Hematopoietic multipotent progenitor cell treated with erythropoietin and hydrocortisone succinate and interleukin-3 and kit ligand, for 15 days (in vitro differentiated cells): Measurements from ENCODE around the gene FGF10.

ENCODE experiments used
- DNase-seq: peaks from one replicate; pipeline ENCODE4 v3.0.0-alpha.2; 2015; ENCODE audit warnings: low spot score

Gene FGF10

GRCh38 chr5:44356231-44356630 is 33.0 kb downstream of the FGF10 start:
- DNase-seq = no peak

- no peak for DNase-seq
Observed at GRCh38 chr5:44345871-44346270, 43.3 kb downstream of the FGF10 start.

- no peak for DNase-seq
Observed at GRCh38 chr5:44336708-44337107, 52.5 kb downstream of the FGF10 start.

- no peak for DNase-seq
Observed at GRCh38 chr5:44334622-44335021, 54.6 kb downstream of the FGF10 start.

GRCh38 chr5:44332285-44332971 is 56.8 kb downstream of the FGF10 start:
- DNase-seq = peak; percentile 23

- DNase-seq = no peak
Observed at GRCh38 chr5:44331471-44332050, 57.7 kb downstream of the FGF10 start.

DNA sequence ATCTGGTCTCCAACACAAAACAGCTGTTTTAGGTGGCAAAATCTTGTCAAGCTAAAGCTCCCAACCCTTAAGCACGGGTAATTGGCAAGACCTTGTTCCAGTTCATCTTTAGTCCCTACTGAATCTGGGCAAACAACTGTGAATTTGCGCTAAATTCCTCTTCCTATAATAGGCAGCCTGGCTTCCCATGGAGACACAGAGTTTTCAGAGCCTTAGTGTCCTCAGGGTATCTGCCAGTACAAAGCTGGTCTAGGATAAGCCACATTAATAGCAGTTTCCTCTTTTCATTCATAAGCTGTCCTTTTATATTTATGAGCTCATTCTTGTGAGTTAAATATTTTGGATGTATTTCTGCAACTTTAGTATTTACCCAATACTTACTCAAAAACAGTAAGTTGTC is 59.5 kb downstream of the FGF10 start:
- DNase-seq = no peak

GRCh38 chr5:44321144-44321725 is 68.0 kb downstream of the FGF10 start:
- DNase-seq = no peak

- no peak for DNase-seq
Observed at GRCh38 chr5:44320188-44320587, 69.0 kb downstream of the FGF10 start.

DNA sequence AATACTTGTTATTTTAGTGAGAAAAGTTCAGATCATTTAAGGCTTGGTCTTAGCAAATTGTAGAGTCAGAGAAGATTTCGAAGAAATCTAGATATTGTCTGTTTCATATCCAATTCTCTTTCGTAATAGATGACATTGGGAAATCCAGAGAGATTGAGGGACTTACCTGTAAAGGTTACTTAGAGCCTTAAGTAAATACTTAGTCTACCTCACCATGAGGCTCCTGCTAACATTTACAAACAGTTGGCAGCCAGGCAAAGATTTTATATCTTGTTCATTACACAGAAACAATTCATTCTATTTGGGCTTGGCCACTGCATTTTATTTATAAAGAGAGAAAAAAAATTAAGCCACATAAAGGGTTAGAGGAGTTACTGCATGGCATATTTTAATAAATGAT is 70.3 kb downstream of the FGF10 start:
- no peak for DNase-seq

DNA sequence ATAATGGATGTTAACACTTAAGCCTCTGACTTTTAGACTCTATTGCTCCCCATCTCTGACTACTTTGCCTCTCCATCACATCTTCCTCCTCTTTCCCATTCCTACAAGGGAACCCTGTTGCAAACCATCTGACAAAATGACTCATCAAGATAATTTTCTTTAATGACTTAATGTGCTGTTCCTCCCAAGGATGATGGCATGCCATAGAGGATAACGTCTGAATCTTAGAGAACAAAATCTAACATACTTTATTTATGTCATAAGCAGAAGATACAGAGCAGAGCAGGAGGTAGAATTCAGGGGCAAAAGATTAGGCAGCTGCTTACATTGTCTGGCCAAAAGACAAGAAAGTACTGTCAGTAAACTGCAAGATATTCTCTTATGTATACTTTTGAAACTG is 76.8 kb downstream of the FGF10 start:
- no peak for DNase-seq

DNA sequence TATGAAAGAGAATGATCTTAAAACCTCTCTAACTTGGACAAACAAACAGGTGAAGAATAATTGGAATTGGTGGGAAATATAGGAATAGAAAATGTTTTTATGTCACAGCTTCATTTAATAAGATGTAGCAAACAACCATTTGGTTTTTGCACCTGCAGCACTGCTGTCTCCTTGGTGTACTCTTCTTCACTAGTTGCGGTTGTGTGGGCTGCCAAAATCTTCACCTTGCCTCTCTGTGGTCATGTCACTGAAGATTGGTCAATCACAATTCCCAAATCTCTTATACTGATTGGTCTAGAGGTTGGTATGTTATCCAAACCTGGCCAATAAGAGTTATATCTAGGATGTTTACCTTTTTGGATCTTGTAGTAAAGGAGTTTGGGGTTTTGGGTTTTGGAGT is 88.7 kb downstream of the FGF10 start:
- DNase-seq = no peak

DNA sequence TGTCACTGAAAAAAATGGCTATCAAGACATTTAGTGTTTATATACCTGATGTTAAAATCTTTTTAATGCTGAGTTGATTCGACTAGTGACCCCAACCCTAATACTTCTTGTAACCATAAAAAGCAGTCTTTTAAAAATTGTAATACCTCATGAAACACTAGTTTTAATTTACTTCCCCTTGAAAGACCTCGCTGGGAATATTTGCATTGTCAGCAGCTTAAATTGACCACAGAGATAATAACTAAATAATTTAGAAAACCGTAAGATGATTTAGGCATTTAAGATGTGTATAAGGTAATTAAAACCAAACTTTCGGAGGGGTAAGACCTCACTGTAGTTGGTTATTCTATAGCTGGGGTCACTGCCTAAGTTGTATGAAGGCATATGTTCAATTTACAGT is 89.8 kb downstream of the FGF10 start:
- DNase-seq = no peak

GRCh38 chr5:44294516-44294915 is 94.7 kb downstream of the FGF10 start:
- DNase-seq = no peak

DNA sequence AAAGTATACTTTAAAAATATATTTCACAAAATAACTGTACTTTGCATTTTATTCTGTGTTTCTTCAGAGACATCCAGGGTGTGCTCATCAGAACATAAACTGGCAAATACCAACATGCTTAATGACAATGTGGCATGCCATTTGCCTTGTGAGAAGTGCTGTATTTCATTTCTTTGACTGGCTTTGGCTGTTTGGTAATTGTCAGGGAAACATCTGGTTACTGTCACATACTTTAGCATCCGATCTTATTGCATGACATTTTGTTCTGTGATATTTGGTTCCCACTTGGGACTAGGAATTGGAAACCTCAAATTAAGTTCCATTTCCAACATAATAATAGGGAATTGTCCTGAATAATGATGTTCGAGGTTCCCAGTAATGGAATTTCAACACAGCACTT is 96.5 kb downstream of the FGF10 start:
- DNase-seq = no peak

- DNase-seq = no peak
Observed at GRCh38 chr5:44278469-44278868, 110.8 kb downstream of the FGF10 start.

- no peak for DNase-seq
Observed at GRCh38 chr5:44275908-44276307, 113.3 kb downstream of the FGF10 start.

DNA sequence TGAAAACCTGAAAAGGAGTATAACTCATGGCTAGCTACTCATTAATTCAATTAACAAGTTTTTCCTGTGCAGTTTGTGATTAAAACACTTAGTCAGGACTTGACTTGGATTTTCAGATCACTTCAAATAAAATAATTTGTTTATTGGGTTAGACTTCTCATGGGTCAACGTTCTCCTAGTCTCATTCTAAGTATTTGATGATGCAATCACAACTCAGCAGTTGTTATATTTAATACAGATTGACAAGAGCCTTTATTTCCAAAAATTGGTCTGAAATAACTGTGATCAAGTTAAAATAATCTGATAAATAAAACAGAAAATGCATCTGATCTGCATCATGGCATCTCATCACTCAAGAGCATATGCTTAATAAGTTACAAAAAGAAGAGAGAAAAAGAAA is 113.9 kb downstream of the FGF10 start:
- DNase-seq = no peak

DNA sequence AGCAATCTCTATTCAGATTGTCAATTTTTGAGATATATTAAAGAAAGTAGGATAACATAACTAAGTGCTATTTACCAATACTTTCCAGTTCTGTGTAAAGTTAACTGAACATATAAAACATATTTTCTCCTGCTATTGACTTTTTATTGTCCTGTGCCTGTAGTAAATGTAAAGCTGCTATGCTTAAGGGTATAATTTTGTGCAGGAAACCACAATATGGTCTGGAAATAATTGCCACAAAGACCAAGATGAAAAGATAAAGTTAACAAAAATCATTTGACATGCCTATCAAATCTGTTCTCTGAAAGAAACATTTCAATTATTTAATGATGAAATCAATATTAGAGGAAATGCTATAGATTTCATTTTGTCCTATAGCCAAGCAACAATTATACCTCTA is 121.3 kb downstream of the FGF10 start:
- no peak for DNase-seq

DNA sequence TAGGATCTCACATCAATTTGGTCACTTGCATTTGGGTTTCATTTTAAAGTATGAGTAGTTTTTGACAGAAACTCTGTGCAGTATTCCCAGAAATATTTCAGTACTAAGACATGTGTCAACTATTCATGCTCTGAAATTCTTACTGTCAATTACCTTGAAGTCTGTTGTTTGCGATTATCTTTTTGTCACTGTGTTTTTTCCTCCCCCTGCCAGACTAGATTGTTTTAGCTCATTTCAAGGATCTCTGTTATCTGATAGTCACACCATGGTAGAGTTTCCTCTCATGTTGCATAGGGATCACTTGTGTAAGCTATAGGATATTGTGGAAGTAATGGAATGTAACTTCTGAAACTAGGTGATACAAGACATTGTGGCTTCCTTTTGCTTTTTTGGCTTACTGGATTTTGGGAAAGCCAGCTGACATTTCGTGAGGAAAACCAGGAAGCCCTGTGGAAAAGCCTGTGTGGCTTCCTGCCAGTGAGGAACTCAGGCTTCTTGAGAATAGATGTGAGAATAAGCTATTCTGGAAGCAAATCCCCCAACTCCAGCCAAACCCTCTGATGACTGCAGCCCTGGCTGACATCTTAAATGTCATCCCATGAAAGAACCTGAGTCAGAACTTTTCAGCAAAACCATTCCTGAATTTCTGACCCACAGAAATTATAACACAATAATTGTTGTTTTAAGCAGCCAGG is 122.2 kb downstream of the FGF10 start:
- DNase-seq = no peak

DNA sequence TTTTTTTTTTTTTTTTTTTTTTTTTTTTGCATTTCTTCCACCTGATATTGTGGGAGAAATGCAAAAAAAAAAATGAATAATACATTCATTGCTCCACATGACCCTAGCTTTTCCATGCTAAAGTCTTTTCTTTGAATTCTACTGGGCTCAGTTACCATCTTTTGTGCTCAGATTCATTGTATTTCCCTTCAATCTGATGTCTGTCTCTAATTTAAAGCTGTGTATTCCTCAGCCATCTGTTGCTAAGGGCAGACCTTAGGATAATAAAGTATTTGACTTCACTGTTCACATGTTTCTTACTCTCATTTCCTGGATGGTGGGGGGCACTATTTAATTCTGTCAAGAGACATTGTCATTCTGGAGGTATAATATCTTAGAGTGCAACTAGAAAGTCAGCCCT is 123.5 kb downstream of the FGF10 start:
- no peak for DNase-seq

GRCh38 chr5:44260793-44261192 is 128.4 kb downstream of the FGF10 start:
- no peak for DNase-seq

DNA sequence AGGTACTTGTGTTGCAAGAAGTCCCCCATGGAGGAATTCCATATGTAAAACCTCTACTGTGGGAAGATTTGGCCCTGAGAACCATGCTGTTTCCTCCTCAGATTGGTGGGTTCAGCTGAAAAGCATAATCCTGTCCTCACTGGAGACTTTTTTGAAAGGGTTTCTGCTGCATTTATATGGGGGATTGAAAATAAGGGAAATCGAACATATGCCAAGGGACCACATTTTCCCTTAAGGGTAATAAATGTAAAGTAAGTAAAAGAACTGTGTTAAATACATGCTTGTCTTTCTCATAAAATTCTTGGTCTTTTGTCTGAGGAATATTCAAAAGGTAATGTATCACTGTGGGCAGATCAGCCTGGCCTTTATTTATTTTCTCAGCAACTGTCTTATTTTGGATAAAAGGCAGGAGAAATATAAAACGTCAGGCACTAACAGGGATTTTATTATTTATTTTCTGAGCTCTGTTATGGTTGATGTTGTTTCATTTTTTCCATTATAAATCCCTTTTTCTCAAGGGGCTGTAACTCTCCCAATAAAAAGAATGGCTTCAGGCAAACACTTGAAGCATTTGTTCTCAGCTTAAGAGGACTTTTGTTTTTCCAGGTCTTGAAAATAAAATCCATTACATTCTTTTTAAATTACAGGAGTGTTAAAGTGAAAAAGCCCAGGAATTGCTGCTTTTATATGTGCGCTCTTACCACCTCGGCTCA is 131.4 kb downstream of the FGF10 start:
- no peak for DNase-seq
